Measurements from ENCODE around the gene CD81. TPM values are rescaled to one million over a fixed set of nuclear protein-coding genes. Genes with fewer than 3 reads are reported as not detected.
"Not testable (repeated sequence)": the region's sequence is repeated elsewhere in the genome, so short reads cannot be mapped to it uniquely, and the experiment has no call there.

The CD81 gene
- total and polyA plus RNA-seq, 8 donors, result 595 to 754 (median 652) TPM

GRCh38 chr11:2329551-2329950 is 47.6 kb upstream of the CD81 start:
- intact Hi-C loops (cut with DNase I), result no loop called here
- no peaks in the 10 kb centered on the region for H3K36me3 ChIP-seq
- ATAC-seq, result no peak
- H3K4me1 ChIP-seq, result no peaks in the 10 kb centered on the region
- H3K9me3 ChIP-seq, result peaks cover 0 to 11% of the 10 kb centered on the region in 2 donors
- TF ChIP-seq CTCF (IDR thresholded peaks at IDR 0.05), result no peak
- DNase-seq, result no peak
- no peak overlapping the region for H3K27ac ChIP-seq
- H3K4me3 ChIP-seq, result no peak overlapping the region
- H3K27me3 ChIP-seq, result no peaks in the 10 kb centered on the region

GRCh38 chr11:2330696-2331095 is 46.4 kb upstream of the CD81 start:
- no peak for DNase-seq
- Histone ChIP-seq H3K4me1 (no peaks in the 10 kb centered on the region), H3K36me3 (no peaks in the 10 kb centered on the region), H3K4me3 (no peak overlapping the region), H3K9me3 (peaks cover 0 to 11% of the 10 kb centered on the region in 2 donors), H3K27ac (no peak overlapping the region), H3K27me3 (no peaks in the 10 kb centered on the region)
- intact Hi-C loops (cut with DNase I), result no loop called here
- ATAC-seq, result no peak
- TF ChIP-seq CTCF (IDR thresholded peaks at IDR 0.05), result no peak

- Histone ChIP-seq H3K27me3 (no peaks in the 10 kb centered on the region), H3K9me3 (peaks cover 0 to 11% of the 10 kb centered on the region in 2 donors), H3K36me3 (no peaks in the 10 kb centered on the region), H3K27ac (no peak overlapping the region), H3K4me1 (no peaks in the 10 kb centered on the region), H3K4me3 (no peak overlapping the region)
- intact Hi-C loops (cut with DNase I), result no loop called here
- no peak for TF ChIP-seq CTCF (IDR thresholded peaks at IDR 0.05)
- ATAC-seq (no peak), DNase-seq (no peak)
Observed at GRCh38 chr11:2331404-2331803, 45.7 kb upstream of the CD81 start.

GRCh38 chr11:2332569-2332968 is 44.5 kb upstream of the CD81 start:
- H3K4me1 ChIP-seq; H3K4me3 ChIP-seq; ATAC-seq; H3K36me3 ChIP-seq; DNase-seq; H3K27ac ChIP-seq; H3K27me3 ChIP-seq; intact Hi-C loops (cut with DNase I): not testable (repeated sequence)
- H3K9me3 ChIP-seq, result peaks cover 0 to 11% of the 10 kb centered on the region in 2 donors

GRCh38 chr11:2333486-2334205 is 43.5 kb upstream of the CD81 start:
- H3K4me1 ChIP-seq; intact Hi-C loops (cut with DNase I); H3K27me3 ChIP-seq; H3K27ac ChIP-seq; H3K36me3 ChIP-seq; DNase-seq; H3K4me3 ChIP-seq: not testable (repeated sequence)
- peak; percentile 66 for ATAC-seq
- peaks cover 0 to 11% of the 10 kb centered on the region in 2 donors for H3K9me3 ChIP-seq

GRCh38 chr11:2335286-2335685 is 41.8 kb upstream of the CD81 start:
- peak in 2 of 4 donors; percentile 41 to 58 for DNase-seq
- H3K9me3 ChIP-seq, result peaks cover 0 to 11% of the 10 kb centered on the region in 2 donors
- intact Hi-C loops (cut with DNase I); H3K27ac ChIP-seq; H3K36me3 ChIP-seq; H3K4me3 ChIP-seq; H3K4me1 ChIP-seq; H3K27me3 ChIP-seq: not testable (repeated sequence)
- peak; percentile 85 for ATAC-seq

- H3K27ac ChIP-seq; H3K4me3 ChIP-seq; intact Hi-C loops (cut with DNase I); DNase-seq; H3K4me1 ChIP-seq; H3K9me3 ChIP-seq; ATAC-seq; H3K27me3 ChIP-seq; H3K36me3 ChIP-seq: not testable (repeated sequence)
Observed at GRCh38 chr11:2338760-2339159, 38.4 kb upstream of the CD81 start.
